Loucy (cell line): Measurements from ENCODE around the gene SIK2.

Source experiments
- CTCF ChIP-seq: fragments of 200-600 bp; sonication (generic); conservative IDR thresholded peaks from 2 replicates; pipeline ENCODE4 v1.5.1; 2014; ENCODE audit warnings: mild to moderate bottlenecking, antibody characterized with exemption, low read length
- EZH2phosphoT487 ChIP-seq: fragments of 200-600 bp; IDR thresholded peaks from 2 replicates; pipeline ENCODE4 v1.6.1; 2018; ENCODE audit warnings: antibody characterized with exemption, mild to moderate bottlenecking, moderate library complexity, borderline replicate concordance

- TF ChIP-seq CTCF = no peak
- no peak for TF ChIP-seq EZH2phosphoT487
Observed at GRCh38 chr11:111736181-111736590, 133.9 kb downstream of the SIK2 start.
